ENCODE data around the gene CA9. TPM values are rescaled to one million over a fixed set of nuclear protein-coding genes. Genes with fewer than 3 reads are reported as not detected.
A peak's percentile ranks its signal among the peaks of the same experiment; 100 is the strongest.

Gene CA9
- total RNA-seq, 1 experiment from 2014 or later = 1.0 TPM

GRCh38 chr9:35656831-35657545 lies 16.7 kb upstream of the CA9 start:
- CTCF ChIA-PET = interaction anchor here (0.6 to 10.2 kb wide), 19 partner anchors 8 to 261 kb away, joined by 3 to 127 read pairs (median 6); partner anchors contain the start of genes ARHGEF39, CREB3, TESK1 and TLN1
- ATAC-seq (no peak), DNase-seq (ENCODE audit: low spot score) (no peak)
- TF ChIP-seq TEAD1 (CRISPR knock-in tag; IDR thresholded peaks at IDR 0.05) (no peak), TP53 (CRISPR knock-in tag; IDR thresholded peaks at IDR 0.05) (no peak), SMAD4 (CRISPR knock-in tag; IDR thresholded peaks at IDR 0.05) (no peak), CREB1 (CRISPR knock-in tag; IDR thresholded peaks at IDR 0.05) (no peak), JAZF1 (CRISPR knock-in tag; IDR thresholded peaks at IDR 0.05) (no peak)
- TF ChIP-seq, protein P1, sequence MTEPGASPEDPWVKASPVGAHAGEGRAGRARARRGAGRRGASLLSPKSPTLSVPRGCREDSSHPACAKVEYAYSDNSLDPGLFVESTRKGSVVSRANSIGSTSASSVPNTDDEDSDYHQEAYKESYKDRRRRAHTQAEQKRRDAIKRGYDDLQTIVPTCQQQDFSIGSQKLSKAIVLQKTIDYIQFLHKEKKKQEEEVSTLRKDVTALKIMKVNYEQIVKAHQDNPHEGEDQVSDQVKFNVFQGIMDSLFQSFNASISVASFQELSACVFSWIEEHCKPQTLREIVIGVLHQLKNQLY (CRISPR knock-in tag; IDR thresholded peaks at IDR 0.05) = no peak
- H3K27me3 Mint-ChIP-seq (ENCODE audit: low read depth) = peaks cover 23% of the 10 kb centered on the region
- H3K27ac Mint-ChIP-seq = peak overlapping the region; percentile 100
- H3K4me1 Mint-ChIP-seq = peaks cover 18% of the 10 kb centered on the region
- POLR2A ChIA-PET = interaction anchor here (0.7 to 6.8 kb wide), 6 partner anchors 10 to 100 kb away, joined by 3 to 38 read pairs (median 4); partner anchors contain the start of genes TLN1 and TPM2
- H3K9me3 Mint-ChIP-seq = no peaks in the 10 kb centered on the region
- peaks cover 24% of the 10 kb centered on the region for H3K36me3 Mint-ChIP-seq
- peak overlapping the region; percentile 73 for H3K4me3 Mint-ChIP-seq

DNA sequence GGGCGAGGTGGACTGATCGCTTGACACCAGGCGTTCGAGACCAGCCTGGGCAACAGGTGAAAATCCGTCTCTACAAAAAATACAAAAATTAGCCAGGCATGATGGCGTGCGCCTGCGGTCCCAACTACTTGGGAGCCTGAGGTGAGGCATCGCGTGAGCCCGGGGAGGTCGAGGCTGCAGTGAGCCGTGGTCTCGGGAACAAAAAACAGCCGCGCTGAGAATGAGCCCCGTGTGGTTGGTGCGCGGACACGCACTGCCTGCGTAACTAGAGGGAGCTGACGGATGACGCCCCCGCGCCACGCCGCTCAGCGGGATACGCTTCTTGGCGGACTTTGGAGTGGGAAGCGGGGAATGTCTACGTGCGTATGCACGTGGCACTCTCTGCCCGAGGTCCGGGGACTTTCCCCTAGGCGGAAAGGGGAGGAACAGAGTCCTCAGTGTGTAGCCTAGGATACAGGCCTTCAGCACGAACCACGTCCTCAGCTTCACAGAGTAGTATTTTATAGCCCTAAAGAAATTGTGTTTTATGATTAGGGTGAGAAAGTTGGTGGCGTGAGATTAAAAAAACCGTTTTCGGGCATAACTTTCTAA lies 16.1 kb upstream of the CA9 start, which contains the start of gene RMRP:
RMRP (minus strand) TSS at position 474 of the 591 bp plus-strand sequence.
- ATAC-seq = peak; percentile 90
- H3K4me3 Mint-ChIP-seq = peak within 1 kb of the TSS; percentile 85
- no peaks in the 10 kb centered on the region for H3K9me3 Mint-ChIP-seq
- ChIA-PET POLR2A (interaction anchor here (0.7 to 6.8 kb wide), 7 partner anchors 11 to 99 kb away, joined by 3 to 38 read pairs (median 4); partner anchors contain the start of genes TLN1 and TPM2), CTCF (interaction anchor here (0.6 to 10.2 kb wide), 27 partner anchors 8 to 623 kb away, joined by 3 to 127 read pairs (median 5); partner anchors contain the start of genes CREB3, HINT2, SIT1 and TESK1)
- H3K36me3 Mint-ChIP-seq = peaks cover 31% of the 10 kb centered on the region
- peak; percentile 96 for DNase-seq (ENCODE audit: low spot score)
- H3K27me3 Mint-ChIP-seq (ENCODE audit: low read depth) = peaks cover 23% of the 10 kb centered on the region
- peaks cover 20% of the 10 kb centered on the region for H3K4me1 Mint-ChIP-seq
- peak within 1 kb of the TSS; percentile 100 for H3K27ac Mint-ChIP-seq
- TF ChIP-seq NR2C2 (CRISPR knock-in tag; IDR thresholded peaks at IDR 0.05) = peak; percentile 44; the same call in 1 of the 2 replicates
- TF ChIP-seq, protein P1 (CRISPR knock-in tag; IDR thresholded peaks at IDR 0.05) = 0 out of 2 replicates have a peak, but pooled peaks have one; percentile 92
- TF ChIP-seq MYBL2 (CRISPR knock-in tag; IDR thresholded peaks at IDR 0.05) = peak; percentile 67; the same call in 1 of the 2 replicates
- TF ChIP-seq, protein P2, sequence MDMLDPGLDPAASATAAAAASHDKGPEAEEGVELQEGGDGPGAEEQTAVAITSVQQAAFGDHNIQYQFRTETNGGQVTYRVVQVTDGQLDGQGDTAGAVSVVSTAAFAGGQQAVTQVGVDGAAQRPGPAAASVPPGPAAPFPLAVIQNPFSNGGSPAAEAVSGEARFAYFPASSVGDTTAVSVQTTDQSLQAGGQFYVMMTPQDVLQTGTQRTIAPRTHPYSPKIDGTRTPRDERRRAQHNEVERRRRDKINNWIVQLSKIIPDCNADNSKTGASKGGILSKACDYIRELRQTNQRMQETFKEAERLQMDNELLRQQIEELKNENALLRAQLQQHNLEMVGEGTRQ (CRISPR knock-in tag; IDR thresholded peaks at IDR 0.05) = peak; percentile 73
- TF ChIP-seq, protein P3, sequence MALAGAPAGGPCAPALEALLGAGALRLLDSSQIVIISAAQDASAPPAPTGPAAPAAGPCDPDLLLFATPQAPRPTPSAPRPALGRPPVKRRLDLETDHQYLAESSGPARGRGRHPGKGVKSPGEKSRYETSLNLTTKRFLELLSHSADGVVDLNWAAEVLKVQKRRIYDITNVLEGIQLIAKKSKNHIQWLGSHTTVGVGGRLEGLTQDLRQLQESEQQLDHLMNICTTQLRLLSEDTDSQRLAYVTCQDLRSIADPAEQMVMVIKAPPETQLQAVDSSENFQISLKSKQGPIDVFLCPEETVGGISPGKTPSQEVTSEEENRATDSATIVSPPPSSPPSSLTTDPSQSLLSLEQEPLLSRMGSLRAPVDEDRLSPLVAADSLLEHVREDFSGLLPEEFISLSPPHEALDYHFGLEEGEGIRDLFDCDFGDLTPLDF (CRISPR knock-in tag; IDR thresholded peaks at IDR 0.05) = peak; percentile 93
- TF ChIP-seq FOXJ3 (CRISPR knock-in tag; IDR thresholded peaks at IDR 0.05; ENCODE audit: borderline replicate concordance) = no peak
- TF ChIP-seq NR1H2 (CRISPR knock-in tag; IDR thresholded peaks at IDR 0.05) = no peak
- TF ChIP-seq ATF1 (CRISPR knock-in tag; IDR thresholded peaks at IDR 0.05) = peak; percentile 94
- TF ChIP-seq EMX1 (CRISPR knock-in tag; IDR thresholded peaks at IDR 0.05) = no peak
- TF ChIP-seq, protein P4, sequence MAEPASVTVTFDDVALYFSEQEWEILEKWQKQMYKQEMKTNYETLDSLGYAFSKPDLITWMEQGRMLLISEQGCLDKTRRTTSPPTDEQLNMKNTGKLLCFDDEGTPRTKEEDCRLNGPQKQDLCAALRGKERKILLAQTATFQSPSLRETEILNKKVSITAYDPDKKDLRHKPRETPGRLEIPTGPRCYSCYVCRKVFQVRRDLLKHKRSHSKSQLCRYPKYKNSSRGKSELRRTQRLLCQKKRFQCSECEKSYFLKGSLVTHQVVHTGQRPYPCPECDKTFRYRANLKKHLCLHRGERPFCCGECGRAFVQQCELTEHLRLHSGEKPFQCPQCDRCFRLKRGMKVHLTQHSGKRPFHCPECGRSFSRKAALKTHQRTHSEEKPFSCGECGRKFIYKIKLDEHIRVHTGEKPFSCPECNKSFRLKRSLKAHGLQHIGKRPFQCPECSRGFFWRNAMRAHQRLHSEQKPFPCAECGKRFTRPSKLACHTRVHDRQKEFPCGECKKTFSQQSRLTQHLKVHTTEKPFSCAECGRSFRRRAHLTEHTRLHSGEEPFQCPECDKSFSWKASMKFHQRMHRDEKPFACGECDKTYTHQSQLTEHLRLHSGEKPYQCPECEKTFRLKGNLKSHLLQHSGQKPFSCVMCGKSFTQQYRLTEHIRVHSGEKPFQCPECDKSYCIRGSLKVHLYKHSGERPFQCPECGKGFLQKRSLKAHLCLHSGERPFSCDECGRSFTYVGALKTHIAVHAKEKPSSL (CRISPR knock-in tag; conservative IDR thresholded peaks at IDR 0.05) = no peak
- no peak for TF ChIP-seq RELA (CRISPR knock-in tag; IDR thresholded peaks at IDR 0.05; ENCODE audit: borderline replicate concordance)
- peak; percentile 91 for TF ChIP-seq GABPB1 (CRISPR knock-in tag; IDR thresholded peaks at IDR 0.05)
- no peak for TF ChIP-seq ZSCAN18 (CRISPR knock-in tag; IDR thresholded peaks at IDR 0.05)
- peak; percentile 74; the same call in 1 of the 2 replicates for TF ChIP-seq HMGXB4 (CRISPR knock-in tag; IDR thresholded peaks at IDR 0.05)
- TF ChIP-seq KAT7 (CRISPR knock-in tag; IDR thresholded peaks at IDR 0.05; ENCODE audit: borderline replicate concordance) = no peak; the same call in 1 of the 2 replicates
- no peak; the same call in 1 of the 2 replicates for TF ChIP-seq ZBTB21 (CRISPR knock-in tag; IDR thresholded peaks at IDR 0.05; ENCODE audit: borderline replicate concordance)

Measured in WTC11 (cell line).